Liver (tissue), 9 donors: ENCODE results near the gene CLASRP. TPM values are rescaled to one million over a fixed set of nuclear protein-coding genes. Genes with fewer than 3 reads are reported as not detected.

Experiments
- DNase-seq: peaks from one replicate; pipeline ENCODE4 v3.0.0-alpha.2; 2017; ENCODE audit warnings: low spot score
- H3K27ac ChIP-seq, 2 donors: one replicate each; pipeline ENCODE4 v1.7.0; 2013; ENCODE audit warnings: inconsistent platforms in 2 of 2, low read length in 2 of 2, control low read depth in 1 of 2, low read depth in 1 of 2, mild to moderate bottlenecking in 1 of 2
- H3K27me3 ChIP-seq, 4 donors: one replicate each; pipeline versions ENCODE4 v1.6.1 to v1.7.0; 2013; ENCODE audit warnings: low read length in 3 of 4, inconsistent platforms in 1 of 4, mild to moderate bottlenecking in 1 of 4, moderate library complexity in 1 of 4; ENCODE audit not compliant: control insufficient read depth in 4 of 4, insufficient read depth in 4 of 4
- H3K36me3 ChIP-seq, 4 donors: one replicate each; pipeline versions ENCODE4 v1.6.1 to v1.7.0; 2013; ENCODE audit warnings: low read length in 3 of 4, mild to moderate bottlenecking in 3 of 4, low read depth in 1 of 4, moderate library complexity in 1 of 4; ENCODE audit not compliant: control insufficient read depth in 4 of 4, insufficient read depth in 3 of 4
- H3K4me1 ChIP-seq, 4 donors: one replicate each; pipeline versions ENCODE4 v1.6.1 to v1.7.0; 2013; ENCODE audit warnings: low read length in 3 of 4, mild to moderate bottlenecking in 3 of 4, moderate library complexity in 1 of 4; ENCODE audit not compliant: control insufficient read depth in 4 of 4, insufficient read depth in 4 of 4
- H3K4me3 ChIP-seq, 3 donors: one replicate each; pipeline versions ENCODE4 v1.6.1 to v1.7.0; 2013; ENCODE audit warnings: low read length in 3 of 3, control low read depth in 1 of 3, low read depth in 1 of 3, mild to moderate bottlenecking in 1 of 3
- H3K9ac ChIP-seq, 2 donors: one replicate each; pipeline ENCODE4 v1.7.0; 2013; ENCODE audit warnings: low read length in 2 of 2, mild to moderate bottlenecking in 2 of 2, moderate library complexity in 2 of 2, control low read depth in 1 of 2, low read depth in 1 of 2
- H3K9me3 ChIP-seq, 4 donors: one replicate each; pipeline versions ENCODE4 v1.6.1 to v1.7.0; 2013; ENCODE audit warnings: low read length in 3 of 4; ENCODE audit not compliant: control insufficient read depth in 4 of 4
- ATF3 ChIP-seq: IDR thresholded peaks from 2 replicates; pipeline ENCODE4 v1.6.1; 2016; ENCODE audit warnings: antibody characterized with exemption
- CTCF ChIP-seq: fragments of 150-350 bp; IDR thresholded peaks from 2 replicates; pipeline ENCODE4 v1.5.1; 2017; ENCODE audit warnings: improper control_type of control experiment, low read depth, low read length; ENCODE audit not compliant: missing input control
- EGR1 ChIP-seq, 2 donors: IDR thresholded peaks; 2 replicates each; pipeline ENCODE4 v1.6.1; 2016 to 2018; ENCODE audit warnings: antibody characterized with exemption in 2 of 2, low read depth in 2 of 2
- FOXA1 ChIP-seq: IDR thresholded peaks from 2 replicates; pipeline ENCODE4 v1.6.1; 2016; ENCODE audit warnings: antibody characterized with exemption
- FOXA2 ChIP-seq: IDR thresholded peaks from 2 replicates; pipeline ENCODE4 v1.6.1; 2016; ENCODE audit warnings: antibody characterized with exemption
- GABPA ChIP-seq, 2 donors: IDR thresholded peaks in 1 of 2; conservative IDR thresholded peaks in 1 of 2; 2 replicates each; pipeline ENCODE4 v1.6.1; 2016; ENCODE audit warnings: antibody characterized with exemption in 2 of 2, mild to moderate bottlenecking in 1 of 2, moderate library complexity in 1 of 2
- HNF4A ChIP-seq, 2 donors: conservative IDR thresholded peaks; 2 replicates each; pipeline ENCODE4 v1.6.1; 2016; ENCODE audit warnings: antibody characterized with exemption in 2 of 2, mild to moderate bottlenecking in 2 of 2
- HNF4G ChIP-seq: IDR thresholded peaks from 2 replicates; pipeline ENCODE4 v1.6.1; 2016; ENCODE audit warnings: antibody characterized with exemption
- JUND ChIP-seq, 2 donors: IDR thresholded peaks; 2 replicates each; pipeline ENCODE4 v1.6.1; 2016; ENCODE audit warnings: antibody characterized with exemption in 2 of 2
- MAX ChIP-seq: IDR thresholded peaks from 2 replicates; pipeline ENCODE4 v1.6.1; 2016; ENCODE audit warnings: antibody characterized with exemption
- RAD21 ChIP-seq, 2 donors: IDR thresholded peaks; 2 replicates each; pipeline ENCODE4 v1.6.1; 2016; ENCODE audit warnings: antibody characterized with exemption in 2 of 2, mild to moderate bottlenecking in 2 of 2
- REST ChIP-seq: IDR thresholded peaks from 2 replicates; pipeline ENCODE4 v1.6.1; 2016; ENCODE audit warnings: antibody characterized with exemption, mild to moderate bottlenecking
- RXRA ChIP-seq, 2 donors: IDR thresholded peaks; 2 replicates each; pipeline ENCODE4 v1.6.1; 2017 to 2018; ENCODE audit warnings: antibody characterized with exemption in 2 of 2, mild to moderate bottlenecking in 1 of 2
- SP1 ChIP-seq: IDR thresholded peaks from 2 replicates; pipeline ENCODE4 v1.6.1; 2018; ENCODE audit warnings: antibody characterized with exemption, mild to moderate bottlenecking
- TAF1 ChIP-seq: conservative IDR thresholded peaks from 2 replicates; pipeline ENCODE4 v1.6.1; 2016; ENCODE audit warnings: antibody characterized with exemption, mild to moderate bottlenecking
- ZBTB33 ChIP-seq: IDR thresholded peaks from 2 replicates; pipeline ENCODE4 v1.6.1; 2016; ENCODE audit warnings: antibody characterized with exemption
- WGBS: extraction: QIAGEN DNeasy Blood & Tissue Kit; methylation state at CpG from one replicate; pipeline ENCODE4 v1.1.7; 2013; 5-methylcytosine and 5-hydroxymethylcytosine counted together
- polyA plus RNA-seq, 2 donors: library from polyadenylated mRNA; stranded (reverse) in 1 of 2; unstranded in 1 of 2; fragments of 200-250 nt in 1 of 2; fragments of >200 nt in 1 of 2; fragmentation: Nextera tagmentation in 1 of 2; extraction: Ambion mirVana in 1 of 2; gene quantifications; one replicate each; pipeline versions ENCODE4 v1.2.1 to v1.2.3, GENCODE V29; 2013 to 2015
- total RNA-seq, 2 donors: library from RNA; depleted of rRNA; stranded (reverse); fragments of >200 nt; gene quantifications; one replicate each; pipeline ENCODE4 v1.2.3, GENCODE V29; 2014
- donor health status: healthy.
- donor health status: healthy.
- donor health status: healthy.
- donor health status: healthy.
- donor health status: healthy.

Gene CLASRP
- total and polyA plus RNA-seq, 4 donors: 9.0 to 44.3 (median 12.8) TPM

- no peaks in the 10 kb centered on the region for H3K27me3 ChIP-seq
- TF ChIP-seq JUND (IDR thresholded peaks at IDR 0.05): peak; percentile 19 to 58
- TF ChIP-seq RAD21 (IDR thresholded peaks at IDR 0.05): no peak
- DNase-seq: no peak
- H3K9me3 ChIP-seq: no peaks in the 10 kb centered on the region
- no peak overlapping the region for H3K27ac ChIP-seq
- 77% methylated on average over 16 of the region's 16 CpGs for WGBS
- H3K4me3 ChIP-seq: no peak overlapping the region
- H3K4me1 ChIP-seq: peaks cover 10 to 64% (median 35%) of the 10 kb centered on the region in 4 donors
- no peak overlapping the region for H3K9ac ChIP-seq
- H3K36me3 ChIP-seq: no peaks in the 10 kb centered on the region
Measured at GRCh38 chr19:45097776-45098520, 59.1 kb downstream of the CLASRP start.

GRCh38 chr19:45098521-45099466 is 59.9 kb downstream of the CLASRP start:
- no peak for DNase-seq
- no peaks in the 10 kb centered on the region for H3K36me3 ChIP-seq
- H3K9me3 ChIP-seq: no peaks in the 10 kb centered on the region
- no peaks in the 10 kb centered on the region for H3K27me3 ChIP-seq
- H3K9ac ChIP-seq: no peak overlapping the region
- H3K27ac ChIP-seq: no peak overlapping the region
- peaks cover 11 to 65% (median 34%) of the 10 kb centered on the region in 4 donors for H3K4me1 ChIP-seq
- TF ChIP-seq FOXA2: no peak
- no peak for TF ChIP-seq EGR1 (IDR thresholded peaks at IDR 0.05; ENCODE audit: low read depth in 2 of 2)
- no peak for TF ChIP-seq SP1
- no peak for TF ChIP-seq MAX
- no peak for TF ChIP-seq RXRA (IDR thresholded peaks at IDR 0.05)
- TF ChIP-seq HNF4G: no peak
- no peak for TF ChIP-seq HNF4A (conservative IDR thresholded peaks at IDR 0.05)
- no peak for TF ChIP-seq ZBTB33
- TF ChIP-seq JUND (IDR thresholded peaks at IDR 0.05): no peak
- no peak for TF ChIP-seq RAD21 (IDR thresholded peaks at IDR 0.05)
- no peak for TF ChIP-seq ATF3
- no peak for TF ChIP-seq TAF1
- WGBS: 74% methylated on average over 15 of the region's 15 CpGs
- H3K4me3 ChIP-seq: no peak overlapping the region

- Histone ChIP-seq H3K9ac (no peak overlapping the region), H3K4me1 (peaks cover 13 to 61% (median 29%) of the 10 kb centered on the region in 4 donors), H3K27ac (no peak overlapping the region), H3K9me3 (no peaks in the 10 kb centered on the region), H3K36me3 (no peaks in the 10 kb centered on the region), H3K4me3 (no peak overlapping the region), H3K27me3 (no peaks in the 10 kb centered on the region)
- WGBS: 91% methylated on average over 25 of the region's 25 CpGs
- no peak for DNase-seq
- no peak for TF ChIP-seq REST
- TF ChIP-seq TAF1: no peak
- TF ChIP-seq HNF4G: no peak
- no peak for TF ChIP-seq FOXA1
- TF ChIP-seq GABPA (IDR thresholded peaks at IDR 0.05 in 1 of 2, conservative IDR thresholded peaks at IDR 0.05 in 1 of 2): no peak
- TF ChIP-seq JUND (IDR thresholded peaks at IDR 0.05): no peak
- no peak for TF ChIP-seq CTCF
- TF ChIP-seq MAX: no peak
- TF ChIP-seq RXRA (IDR thresholded peaks at IDR 0.05): no peak
Measured at GRCh38 chr19:45099467-45100191, 60.8 kb downstream of the CLASRP start.
